IMR-90 (cell line): ENCODE measurements around the gene PMPCA. TPM values are rescaled to one million over a fixed set of nuclear protein-coding genes. Genes with fewer than 3 reads are reported as not detected.

Source experiments
- ATAC-seq: fragments of 200-7000 bp; cut with Tn5 transposase; 2 replicates; pipeline ENCODE4 v1.9.1; 2020; ENCODE audit warnings: low read depth, mild to moderate bottlenecking, moderate library complexity
- BruUV-seq: library from RNA; stranded (reverse); fragments of 400-500 nt; replicated peaks from 2 replicates; lab custom pipeline; 2021; lab: Mats Ljungman, UMichigan
- CTCF ChIA-PET: fragments of 300-600 bp; formaldehyde crosslinking; extraction: SDS; loops from one replicate; lab custom pipeline; 2021; ENCODE audit warnings: antibody characterized with exemption; lab: Yijun Ruan, JAX
- POLR2A ChIA-PET: fragments of 300-600 bp; sonication (Branson Sonifier 250); formaldehyde crosslinking; loops from one replicate; lab custom pipeline; 2022; ENCODE audit warnings: antibody characterized with exemption; ENCODE audit not compliant: unreplicated experiment; lab: Charles Lee
- DNase-seq: peaks from one replicate; pipeline ENCODE4 v3.0.0; 2013
- H2AFZ ChIP-seq: replicated peaks from 2 replicates; pipeline ENCODE3; 2013; ENCODE audit warnings: low read length, mild to moderate bottlenecking; ENCODE audit not compliant: poor library complexity
- H2AK5ac ChIP-seq: 2 replicates; pipeline ENCODE4 v1.6.1; 2013; ENCODE audit warnings: low read depth, low read length, inconsistent platforms
- H2AK9ac ChIP-seq: replicated peaks from 2 replicates; pipeline ENCODE3; 2013; ENCODE audit warnings: mild to moderate bottlenecking, low read depth, low read length, moderate library complexity; ENCODE audit not compliant: poor library complexity
- H2BK120ac ChIP-seq: 2 replicates; pipeline ENCODE4 v1.6.1; 2013; ENCODE audit warnings: low read depth, low read length, inconsistent platforms
- H2BK15ac ChIP-seq: 3 replicates; pipeline ENCODE4 v1.6.1; 2013; ENCODE audit warnings: low read depth, low read length, inconsistent platforms
- H2BK20ac ChIP-seq: 2 replicates; pipeline ENCODE4 v1.6.1; 2013; ENCODE audit warnings: low read depth, mild to moderate bottlenecking, inconsistent platforms, low read length, moderate library complexity
- H2BK5ac ChIP-seq: 2 replicates; pipeline ENCODE4 v1.6.1; 2013; ENCODE audit warnings: mild to moderate bottlenecking, low read depth, low read length, inconsistent platforms; ENCODE audit not compliant: poor library complexity, severe bottlenecking
- H3K14ac ChIP-seq: replicated peaks from 2 replicates; pipeline ENCODE4 v1.6.1; 2013; ENCODE audit warnings: low read depth, low read length, inconsistent platforms
- H3K18ac ChIP-seq: 2 replicates; pipeline ENCODE4 v1.6.1; 2013; ENCODE audit warnings: low read depth, low read length, control low read depth
- H3K23ac ChIP-seq: 2 replicates; pipeline ENCODE4 v1.6.1; 2013; ENCODE audit warnings: low read depth, low read length, inconsistent platforms
- H3K27ac ChIP-seq: 2 replicates; pipeline ENCODE4 v1.5.1; 2013; ENCODE audit warnings: mild to moderate bottlenecking, control low read depth, low read length; ENCODE audit not compliant: insufficient read depth
- H3K27me3 ChIP-seq: 2 replicates; pipeline ENCODE4 v1.6.1; 2013; ENCODE audit warnings: low read length; ENCODE audit not compliant: control insufficient read depth, insufficient read depth
- H3K36me3 ChIP-seq: 2 replicates; pipeline ENCODE4 v1.6.1; 2013; ENCODE audit warnings: low read length, mixed read lengths; ENCODE audit not compliant: control insufficient read depth, insufficient read depth
- H3K4ac ChIP-seq: 2 replicates; pipeline ENCODE4 v1.6.1; 2013; ENCODE audit warnings: low read depth, low read length, inconsistent platforms
- H3K4me1 ChIP-seq: 2 replicates; pipeline ENCODE4 v1.6.1; 2013; ENCODE audit warnings: low read length, mixed read lengths; ENCODE audit not compliant: control insufficient read depth, insufficient read depth
- H3K4me2 ChIP-seq: 2 replicates; pipeline ENCODE4 v1.6.1; 2013; ENCODE audit warnings: low read depth, mild to moderate bottlenecking, control low read depth, low read length, moderate library complexity
- H3K4me3 ChIP-seq: 2 replicates; pipeline ENCODE4 v1.5.1; 2013; ENCODE audit warnings: low read depth, mild to moderate bottlenecking, control low read depth, low read length, moderate library complexity; ENCODE audit not compliant: insufficient read depth
- H3K56ac ChIP-seq: 2 replicates; pipeline ENCODE4 v1.6.1; 2013; ENCODE audit warnings: low read length, inconsistent platforms; ENCODE audit not compliant: insufficient read depth; ENCODE audit errors: extremely low read depth
- H3K79me1 ChIP-seq, 2 experiments: 2 replicates each; pipeline ENCODE4 v1.6.1; 2013; ENCODE audit warnings: low read length in 2 of 2, inconsistent platforms in 1 of 2, low read depth in 1 of 2
- H3K9ac ChIP-seq: 2 replicates; pipeline ENCODE4 v1.6.1; 2013; ENCODE audit warnings: low read depth, low read length, control low read depth
- H3K9me1 ChIP-seq: 2 replicates; pipeline ENCODE4 v1.6.1; 2013; ENCODE audit warnings: low read length, inconsistent platforms; ENCODE audit not compliant: insufficient read depth
- H3K9me3 ChIP-seq: 2 replicates; pipeline ENCODE4 v1.6.1; 2013; ENCODE audit warnings: low read length; ENCODE audit not compliant: control insufficient read depth, insufficient read depth
- H4K20me1 ChIP-seq: 2 replicates; pipeline ENCODE4 v1.6.1; 2013; ENCODE audit warnings: low read length, inconsistent platforms; ENCODE audit not compliant: insufficient read depth
- H4K5ac ChIP-seq: 2 replicates; pipeline ENCODE4 v1.6.1; 2013; ENCODE audit warnings: mild to moderate bottlenecking, low read depth, low read length, control low read depth
- H4K8ac ChIP-seq, 2 experiments: 2 replicates each; pipeline ENCODE4 v1.6.1; 2013; ENCODE audit warnings: low read depth in 2 of 2, low read length in 2 of 2, control low read depth in 1 of 2, inconsistent platforms in 1 of 2
- H4K91ac ChIP-seq: 2 replicates; pipeline ENCODE4 v1.6.1; 2013; ENCODE audit warnings: low read depth, low read length, inconsistent platforms; ENCODE audit not compliant: insufficient read depth
- CEBPB ChIP-seq: IDR thresholded peaks from 2 replicates; pipeline ENCODE4 v1.6.1; 2012; ENCODE audit warnings: low read depth, low read length, improper control_type of control experiment
- CTCF ChIP-seq: conservative IDR thresholded peaks from 2 replicates; pipeline ENCODE4 v1.5.1; 2012; ENCODE audit warnings: mild to moderate bottlenecking, low read depth, low read length, improper control_type of control experiment
- FOS ChIP-seq: fragments of 150-350 bp; IDR thresholded peaks from 2 replicates; pipeline ENCODE4 v1.6.1; 2016; ENCODE audit warnings: low read depth, low read length
- MAZ ChIP-seq: IDR thresholded peaks from 2 replicates; pipeline ENCODE4 v1.6.1; 2012; ENCODE audit warnings: low read depth, mild to moderate bottlenecking, low read length, improper control_type of control experiment, moderate library complexity, borderline replicate concordance
- NFE2L2 ChIP-seq: fragments of 150-350 bp; IDR thresholded peaks from 2 replicates; pipeline ENCODE4 v1.6.1; 2016; ENCODE audit warnings: low read depth, mild to moderate bottlenecking, low read length
- POLR2A ChIP-seq: IDR thresholded peaks from 2 replicates; pipeline ENCODE4 v1.6.1; 2012; ENCODE audit warnings: mild to moderate bottlenecking, low read depth, low read length
- RAD21 ChIP-seq: IDR thresholded peaks from 2 replicates; pipeline ENCODE4 v1.6.1; 2012; ENCODE audit warnings: low read length, improper control_type of control experiment
- SMC3 ChIP-seq: fragments of 150-350 bp; IDR thresholded peaks from 2 replicates; pipeline ENCODE4 v1.6.1; 2016; ENCODE audit warnings: low read depth, mild to moderate bottlenecking, antibody characterized with exemption, low read length, moderate library complexity
- USF2 ChIP-seq: fragments of 150-350 bp; IDR thresholded peaks from 2 replicates; pipeline ENCODE4 v1.6.1; 2017; ENCODE audit warnings: mild to moderate bottlenecking, antibody characterized with exemption, low read length, low read depth
- WGBS, 2 experiments: methylation state at CpG; one replicate each; pipeline versions ENCODE4 v1.1.5 to v1.1.7; 2013; ENCODE audit warnings: missing lambda C conversion rate in 2 of 2; ENCODE audit not compliant: insufficient read length in 1 of 2; ENCODE audit errors: extremely low coverage in 2 of 2; 5-methylcytosine and 5-hydroxymethylcytosine counted together
- dilution Hi-C: fragments of 300-500 bp; cut with HindIII; formaldehyde crosslinking; loops from one replicate; pipeline ENCODE4 v1.14.3; 2018; ENCODE audit warnings: low sequenced_read_pairs; ENCODE audit not compliant: unreplicated experiment
- in situ Hi-C: fragments of 300-500 bp; cut with MboI; formaldehyde crosslinking; loops from 3 replicates; pipeline ENCODE4 v1.14.3; 2019; ENCODE audit warnings: low sequenced_read_pairs, inconsistent platforms, mixed read lengths
- intact Hi-C: fragments of 100-400 bp; cut with micrococcal nuclease; formaldehyde crosslinking; loops from 2 replicates; pipeline ENCODE4 v1.10.0; 2022
- polyA plus RNA-seq, 3 experiments: library from polyadenylated mRNA; depleted of rRNA; stranded (reverse); fragments of >200 nt; gene quantifications; 2 replicates each; pipeline ENCODE4 v1.2.3, GENCODE V29; 2012; ENCODE audit warnings: low replicate concordance in 1 of 3
- total RNA-seq: library from RNA; depleted of rRNA; stranded (reverse); fragments of >200 nt; gene quantifications from 2 replicates; pipeline ENCODE4 v1.2.3, GENCODE V29; 2012

Gene PMPCA
- total and polyA plus RNA-seq, 2 of the 4 experiments (the other 2 are of a cell fraction) = 62.6 to 95.8 TPM

- H3K79me1 ChIP-seq = peaks cover 20 to 30% of the 10 kb centered on the region in 2 experiments
- peak within 1 kb of the TSS; percentile 86 for H3K14ac ChIP-seq
- peak within 1 kb of the TSS; percentile 87 for H4K91ac ChIP-seq
- WGBS, 2 experiments = 10% methylated on average over 44 of the region's 71 CpGs; no CpG with 5 or more reads in 1 of the 2 experiments
- BruUV-seq = no TSS peak
- peaks cover 16% of the 10 kb centered on the region; the same call in 1 of the 2 replicates for H4K20me1 ChIP-seq
- POLR2A ChIA-PET = no interaction called here
- H3K36me3 ChIP-seq = peaks cover 46% of the 10 kb centered on the region
- peak within 1 kb of the TSS; percentile 84 for H3K4ac ChIP-seq
- H2BK15ac ChIP-seq = no peak within 1 kb of the TSS
- H2BK20ac ChIP-seq = no peak within 1 kb of the TSS
- H2AFZ ChIP-seq = peak within 1 kb of the TSS; percentile 98
- in situ Hi-C loops (loop anchor here (5.0 kb wide), 1 partner anchor 78 kb away; no protein-coding TSS in a partner anchor), intact Hi-C loops (loop anchor here (1.0 to 5.0 kb wide), 2 partner anchors 73 to 88 kb away; partner anchors contain the start of gene GPSM1), dilution Hi-C loops (no loop called here)
- H4K8ac ChIP-seq = peak within 1 kb of the TSS; percentile 92 to 100
- H3K18ac ChIP-seq = no peak within 1 kb of the TSS
- H3K9ac ChIP-seq = peak within 1 kb of the TSS; percentile 86
- H3K56ac ChIP-seq = no peak within 1 kb of the TSS
- peak within 1 kb of the TSS; percentile 100 for H3K4me2 ChIP-seq
- peak within 1 kb of the TSS; percentile 96 for H4K5ac ChIP-seq
- DNase-seq (peak; percentile 78), ATAC-seq (peak; percentile 96)
- peak within 1 kb of the TSS; percentile 95 for H2AK9ac ChIP-seq
- H3K9me3 ChIP-seq = no peaks in the 10 kb centered on the region
- H3K27me3 ChIP-seq = no peaks in the 10 kb centered on the region
- peak within 1 kb of the TSS; percentile 24; the same call in 1 of the 2 replicates for H2BK120ac ChIP-seq
- CTCF ChIA-PET = no interaction called here
- H3K4me3 ChIP-seq = peak within 1 kb of the TSS; percentile 76
- no peaks in the 10 kb centered on the region for H3K9me1 ChIP-seq
- H3K23ac ChIP-seq = peak within 1 kb of the TSS; percentile 90
- H3K27ac ChIP-seq = peak within 1 kb of the TSS; percentile 74
- TF ChIP-seq CEBPB (no peak), USF2 (no peak), SMC3 (peak; percentile 66), MAZ (peak; percentile 52; the same call in 1 of the 2 replicates), POLR2A (peak; percentile 71), CTCF (peak; percentile 94), NFE2L2 (no peak), FOS (no peak), RAD21 (peak; percentile 78)
- peak within 1 kb of the TSS; percentile 96 for H2AK5ac ChIP-seq
- H3K4me1 ChIP-seq = peaks cover 9% of the 10 kb centered on the region
- no peak within 1 kb of the TSS for H2BK5ac ChIP-seq
These were observed 10.2 kb upstream of the PMPCA start, which contains the start of gene SNAPC4 for GRCh38 chr9:136400038-136400834. TSS of gene SNAPC4 (minus strand) at chr9:136400170. CDS start at chr9:136398428, 1,742 bp downstream.
